ENCODE data around the gene MOSPD3. TPM values are rescaled to one million over a fixed set of nuclear protein-coding genes. Genes with fewer than 3 reads are reported as not detected.

Gene MOSPD3
- total and polyA plus RNA-seq, 2 of the 13 experiments (the other 11 are each of a cell fraction or from before 2014, with no cell fraction given) = 7.6 to 8.8 TPM

DNA sequence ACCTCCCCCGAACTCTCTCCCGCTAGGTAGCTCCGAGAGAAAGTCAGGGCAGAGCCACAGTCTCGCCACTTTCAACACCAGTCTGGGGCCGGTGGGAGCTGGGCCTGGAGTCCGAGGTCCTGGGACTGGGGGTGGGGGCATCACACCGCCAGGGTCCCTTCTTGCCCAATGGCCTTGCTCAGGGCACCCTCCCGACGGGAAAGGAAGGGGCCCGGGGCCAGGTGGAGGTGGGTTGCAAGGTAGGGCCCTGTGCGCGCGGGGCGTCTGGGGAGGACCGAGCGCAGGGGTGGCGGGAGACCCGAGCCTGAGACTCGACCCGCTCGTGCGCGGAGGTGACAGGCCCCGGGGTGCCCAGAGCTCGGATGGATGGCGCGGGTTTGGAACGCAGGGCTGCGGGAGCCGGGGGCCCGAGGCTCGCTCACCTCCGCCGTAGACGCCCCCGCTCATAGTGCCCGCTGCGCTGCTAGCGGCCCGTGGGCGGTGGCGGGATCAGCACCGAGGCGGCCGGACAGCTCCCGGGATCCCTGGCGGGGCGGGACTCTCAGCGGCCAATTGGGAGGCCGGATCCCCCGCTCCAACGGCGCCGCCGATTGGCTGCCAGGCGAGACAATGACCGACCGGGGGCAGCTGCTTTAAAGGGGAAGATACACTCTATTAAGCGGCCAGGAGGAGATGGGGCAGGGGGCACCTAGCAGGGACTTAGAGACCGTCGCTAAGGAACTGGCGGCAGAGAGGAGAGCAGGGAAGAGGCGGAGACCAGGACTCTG lies 43.8 kb downstream of the MOSPD3 start, which contains the start of gene ACTL6B (continued):
- TF ChIP-seq, protein P1, sequence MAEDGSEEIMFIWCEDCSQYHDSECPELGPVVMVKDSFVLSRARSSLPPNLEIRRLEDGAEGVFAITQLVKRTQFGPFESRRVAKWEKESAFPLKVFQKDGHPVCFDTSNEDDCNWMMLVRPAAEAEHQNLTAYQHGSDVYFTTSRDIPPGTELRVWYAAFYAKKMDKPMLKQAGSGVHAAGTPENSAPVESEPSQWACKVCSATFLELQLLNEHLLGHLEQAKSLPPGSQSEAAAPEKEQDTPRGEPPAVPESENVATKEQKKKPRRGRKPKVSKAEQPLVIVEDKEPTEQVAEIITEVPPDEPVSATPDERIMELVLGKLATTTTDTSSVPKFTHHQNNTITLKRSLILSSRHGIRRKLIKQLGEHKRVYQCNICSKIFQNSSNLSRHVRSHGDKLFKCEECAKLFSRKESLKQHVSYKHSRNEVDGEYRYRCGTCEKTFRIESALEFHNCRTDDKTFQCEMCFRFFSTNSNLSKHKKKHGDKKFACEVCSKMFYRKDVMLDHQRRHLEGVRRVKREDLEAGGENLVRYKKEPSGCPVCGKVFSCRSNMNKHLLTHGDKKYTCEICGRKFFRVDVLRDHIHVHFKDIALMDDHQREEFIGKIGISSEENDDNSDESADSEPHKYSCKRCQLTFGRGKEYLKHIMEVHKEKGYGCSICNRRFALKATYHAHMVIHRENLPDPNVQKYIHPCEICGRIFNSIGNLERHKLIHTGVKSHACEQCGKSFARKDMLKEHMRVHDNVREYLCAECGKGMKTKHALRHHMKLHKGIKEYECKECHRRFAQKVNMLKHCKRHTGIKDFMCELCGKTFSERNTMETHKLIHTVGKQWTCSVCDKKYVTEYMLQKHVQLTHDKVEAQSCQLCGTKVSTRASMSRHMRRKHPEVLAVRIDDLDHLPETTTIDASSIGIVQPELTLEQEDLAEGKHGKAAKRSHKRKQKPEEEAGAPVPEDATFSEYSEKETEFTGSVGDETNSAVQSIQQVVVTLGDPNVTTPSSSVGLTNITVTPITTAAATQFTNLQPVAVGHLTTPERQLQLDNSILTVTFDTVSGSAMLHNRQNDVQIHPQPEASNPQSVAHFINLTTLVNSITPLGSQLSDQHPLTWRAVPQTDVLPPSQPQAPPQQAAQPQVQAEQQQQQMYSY (CRISPR knock-in tag; IDR thresholded peaks at IDR 0.05) = no peak
- TF ChIP-seq NAIF1 (CRISPR knock-in tag; IDR thresholded peaks at IDR 0.05; ENCODE audit: borderline replicate concordance) (peak; percentile 79; the same call in 1 of the 2 replicates), SP2 (CRISPR knock-in tag; IDR thresholded peaks at IDR 0.05) (peak; percentile 68), ZNF660 (CRISPR knock-in tag; IDR thresholded peaks at IDR 0.05; ENCODE audit: borderline replicate concordance, low read depth) (no peak), ZFP82 (CRISPR knock-in tag; IDR thresholded peaks at IDR 0.05; ENCODE audit: borderline replicate concordance) (peak; percentile 92; the same call in 1 of the 2 replicates), TAF1 (CRISPR knock-in tag; IDR thresholded peaks at IDR 0.05) (no peak), MIER3 (CRISPR knock-in tag; IDR thresholded peaks at IDR 0.05; ENCODE audit: borderline replicate concordance) (peak; percentile 33; the same call in 1 of the 2 replicates), ZNF615 (CRISPR knock-in tag; IDR thresholded peaks at IDR 0.05; ENCODE audit: borderline replicate concordance) (peak; percentile 44; the same call in 1 of the 2 replicates), ZNF713 (CRISPR knock-in tag; IDR thresholded peaks at IDR 0.05) (no peak), TBL1XR1 (IDR thresholded peaks at IDR 0.05; ENCODE audit: borderline replicate concordance, low read length, partially characterized antibody) (no peak), ZNF75D (CRISPR knock-in tag; IDR thresholded peaks at IDR 0.05; ENCODE audit: borderline replicate concordance) (0 out of 2 replicates have a peak, but pooled peaks have one; percentile 44), ZBTB3 (CRISPR knock-in tag; IDR thresholded peaks at IDR 0.05; ENCODE audit: borderline replicate concordance, low read depth) (no peak), NCOR1 (IDR thresholded peaks at IDR 0.05; ENCODE audit: borderline replicate concordance, low read length) (no peak)
- TF ChIP-seq, protein P2, sequence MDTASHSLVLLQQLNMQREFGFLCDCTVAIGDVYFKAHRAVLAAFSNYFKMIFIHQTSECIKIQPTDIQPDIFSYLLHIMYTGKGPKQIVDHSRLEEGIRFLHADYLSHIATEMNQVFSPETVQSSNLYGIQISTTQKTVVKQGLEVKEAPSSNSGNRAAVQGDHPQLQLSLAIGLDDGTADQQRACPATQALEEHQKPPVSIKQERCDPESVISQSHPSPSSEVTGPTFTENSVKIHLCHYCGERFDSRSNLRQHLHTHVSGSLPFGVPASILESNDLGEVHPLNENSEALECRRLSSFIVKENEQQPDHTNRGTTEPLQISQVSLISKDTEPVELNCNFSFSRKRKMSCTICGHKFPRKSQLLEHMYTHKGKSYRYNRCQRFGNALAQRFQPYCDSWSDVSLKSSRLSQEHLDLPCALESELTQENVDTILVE (CRISPR knock-in tag; IDR thresholded peaks at IDR 0.05) = peak; percentile 61; the same call in 1 of the 2 replicates
- TF ChIP-seq, protein P3, sequence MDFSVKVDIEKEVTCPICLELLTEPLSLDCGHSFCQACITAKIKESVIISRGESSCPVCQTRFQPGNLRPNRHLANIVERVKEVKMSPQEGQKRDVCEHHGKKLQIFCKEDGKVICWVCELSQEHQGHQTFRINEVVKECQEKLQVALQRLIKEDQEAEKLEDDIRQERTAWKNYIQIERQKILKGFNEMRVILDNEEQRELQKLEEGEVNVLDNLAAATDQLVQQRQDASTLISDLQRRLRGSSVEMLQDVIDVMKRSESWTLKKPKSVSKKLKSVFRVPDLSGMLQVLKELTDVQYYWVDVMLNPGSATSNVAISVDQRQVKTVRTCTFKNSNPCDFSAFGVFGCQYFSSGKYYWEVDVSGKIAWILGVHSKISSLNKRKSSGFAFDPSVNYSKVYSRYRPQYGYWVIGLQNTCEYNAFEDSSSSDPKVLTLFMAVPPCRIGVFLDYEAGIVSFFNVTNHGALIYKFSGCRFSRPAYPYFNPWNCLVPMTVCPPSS (IDR thresholded peaks at IDR 0.05) = no peak
- TF ChIP-seq, protein P4, sequence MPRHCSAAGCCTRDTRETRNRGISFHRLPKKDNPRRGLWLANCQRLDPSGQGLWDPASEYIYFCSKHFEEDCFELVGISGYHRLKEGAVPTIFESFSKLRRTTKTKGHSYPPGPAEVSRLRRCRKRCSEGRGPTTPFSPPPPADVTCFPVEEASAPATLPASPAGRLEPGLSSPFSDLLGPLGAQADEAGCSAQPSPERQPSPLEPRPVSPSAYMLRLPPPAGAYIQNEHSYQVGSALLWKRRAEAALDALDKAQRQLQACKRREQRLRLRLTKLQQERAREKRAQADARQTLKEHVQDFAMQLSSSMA (CRISPR knock-in tag; IDR thresholded peaks at IDR 0.05) = 0 out of 2 replicates have a peak, but pooled peaks have one; percentile 33
- TF ChIP-seq, protein P5, sequence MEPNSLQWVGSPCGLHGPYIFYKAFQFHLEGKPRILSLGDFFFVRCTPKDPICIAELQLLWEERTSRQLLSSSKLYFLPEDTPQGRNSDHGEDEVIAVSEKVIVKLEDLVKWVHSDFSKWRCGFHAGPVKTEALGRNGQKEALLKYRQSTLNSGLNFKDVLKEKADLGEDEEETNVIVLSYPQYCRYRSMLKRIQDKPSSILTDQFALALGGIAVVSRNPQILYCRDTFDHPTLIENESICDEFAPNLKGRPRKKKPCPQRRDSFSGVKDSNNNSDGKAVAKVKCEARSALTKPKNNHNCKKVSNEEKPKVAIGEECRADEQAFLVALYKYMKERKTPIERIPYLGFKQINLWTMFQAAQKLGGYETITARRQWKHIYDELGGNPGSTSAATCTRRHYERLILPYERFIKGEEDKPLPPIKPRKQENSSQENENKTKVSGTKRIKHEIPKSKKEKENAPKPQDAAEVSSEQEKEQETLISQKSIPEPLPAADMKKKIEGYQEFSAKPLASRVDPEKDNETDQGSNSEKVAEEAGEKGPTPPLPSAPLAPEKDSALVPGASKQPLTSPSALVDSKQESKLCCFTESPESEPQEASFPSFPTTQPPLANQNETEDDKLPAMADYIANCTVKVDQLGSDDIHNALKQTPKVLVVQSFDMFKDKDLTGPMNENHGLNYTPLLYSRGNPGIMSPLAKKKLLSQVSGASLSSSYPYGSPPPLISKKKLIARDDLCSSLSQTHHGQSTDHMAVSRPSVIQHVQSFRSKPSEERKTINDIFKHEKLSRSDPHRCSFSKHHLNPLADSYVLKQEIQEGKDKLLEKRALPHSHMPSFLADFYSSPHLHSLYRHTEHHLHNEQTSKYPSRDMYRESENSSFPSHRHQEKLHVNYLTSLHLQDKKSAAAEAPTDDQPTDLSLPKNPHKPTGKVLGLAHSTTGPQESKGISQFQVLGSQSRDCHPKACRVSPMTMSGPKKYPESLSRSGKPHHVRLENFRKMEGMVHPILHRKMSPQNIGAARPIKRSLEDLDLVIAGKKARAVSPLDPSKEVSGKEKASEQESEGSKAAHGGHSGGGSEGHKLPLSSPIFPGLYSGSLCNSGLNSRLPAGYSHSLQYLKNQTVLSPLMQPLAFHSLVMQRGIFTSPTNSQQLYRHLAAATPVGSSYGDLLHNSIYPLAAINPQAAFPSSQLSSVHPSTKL (CRISPR knock-in tag; IDR thresholded peaks at IDR 0.05) = peak; percentile 60
